GM10248 (cell line): ENCODE measurements around the gene SMPX.

ENCODE experiments used
- CTCF ChIA-PET: fragments of 300-600 bp; sonication (Branson Sonifier 250); formaldehyde crosslinking; extraction: SDS; loops from one replicate; lab custom pipeline; 2021; ENCODE audit warnings: antibody characterized with exemption; lab: Yijun Ruan, JAX
- POLR2A ChIA-PET: fragments of 350-650 bp; sonication (Branson Sonifier 250); formaldehyde crosslinking; extraction: SDS; loops from one replicate; lab custom pipeline; 2020; ENCODE audit warnings: antibody characterized with exemption; lab: Yijun Ruan, JAX
- DNase-seq: peaks from one replicate; pipeline ENCODE4 v3.0.0; 2012; ENCODE audit errors: extremely low spot score
- TF ChIP-seq, protein P1 (sequence below): IDR thresholded peaks from 2 replicates; pipeline ENCODE4 v1.5.1; 2012; ENCODE audit warnings: mild to moderate bottlenecking, low read depth; ENCODE audit errors: extremely low read depth, missing control alignments, control extremely low read depth

The SMPX gene

GRCh38 chrX:21711848-21712197 is 46.1 kb downstream of the SMPX start:
- no peak for DNase-seq
- TF ChIP-seq, protein P1, sequence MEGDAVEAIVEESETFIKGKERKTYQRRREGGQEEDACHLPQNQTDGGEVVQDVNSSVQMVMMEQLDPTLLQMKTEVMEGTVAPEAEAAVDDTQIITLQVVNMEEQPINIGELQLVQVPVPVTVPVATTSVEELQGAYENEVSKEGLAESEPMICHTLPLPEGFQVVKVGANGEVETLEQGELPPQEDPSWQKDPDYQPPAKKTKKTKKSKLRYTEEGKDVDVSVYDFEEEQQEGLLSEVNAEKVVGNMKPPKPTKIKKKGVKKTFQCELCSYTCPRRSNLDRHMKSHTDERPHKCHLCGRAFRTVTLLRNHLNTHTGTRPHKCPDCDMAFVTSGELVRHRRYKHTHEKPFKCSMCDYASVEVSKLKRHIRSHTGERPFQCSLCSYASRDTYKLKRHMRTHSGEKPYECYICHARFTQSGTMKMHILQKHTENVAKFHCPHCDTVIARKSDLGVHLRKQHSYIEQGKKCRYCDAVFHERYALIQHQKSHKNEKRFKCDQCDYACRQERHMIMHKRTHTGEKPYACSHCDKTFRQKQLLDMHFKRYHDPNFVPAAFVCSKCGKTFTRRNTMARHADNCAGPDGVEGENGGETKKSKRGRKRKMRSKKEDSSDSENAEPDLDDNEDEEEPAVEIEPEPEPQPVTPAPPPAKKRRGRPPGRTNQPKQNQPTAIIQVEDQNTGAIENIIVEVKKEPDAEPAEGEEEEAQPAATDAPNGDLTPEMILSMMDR: no peak
- ChIA-PET CTCF (no interaction called here), POLR2A (no interaction called here)

DNA sequence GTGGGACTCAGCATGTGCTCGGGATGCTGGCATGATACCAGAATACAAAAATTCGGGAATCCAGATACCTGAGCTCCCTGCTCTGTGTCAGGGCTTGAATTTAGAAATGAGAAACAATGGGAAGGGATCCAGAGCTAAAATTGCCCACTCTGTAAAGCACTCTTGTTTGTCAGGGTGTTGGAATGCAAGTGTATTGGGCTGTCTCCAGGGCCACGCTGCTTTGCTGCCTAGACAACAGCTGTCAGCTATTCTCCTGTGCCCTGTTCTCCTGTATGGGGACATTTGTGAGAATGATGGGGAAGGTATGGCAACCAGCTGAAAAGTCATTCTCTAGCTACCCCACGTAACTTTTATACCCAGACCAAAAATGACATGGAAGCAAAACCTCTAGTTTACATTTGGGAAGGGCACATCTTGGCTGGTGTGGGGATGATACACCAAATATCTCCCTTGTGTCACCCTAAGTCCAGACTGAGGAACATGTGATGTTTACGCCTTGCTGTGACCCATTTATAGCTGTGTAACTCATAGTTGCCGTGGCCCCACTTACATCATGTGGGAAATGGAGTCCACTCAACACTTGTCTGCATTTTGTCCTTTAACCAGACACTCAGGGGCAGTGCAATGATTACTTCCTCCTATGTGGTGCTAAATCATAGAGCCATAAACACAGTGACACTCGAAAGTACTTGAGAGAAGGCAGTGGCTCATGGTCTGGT is 46.6 kb downstream of the SMPX start:
- TF ChIP-seq, protein P1: no peak
- no peak for DNase-seq
- POLR2A ChIA-PET: no interaction called here
- CTCF ChIA-PET: no interaction called here

DNA sequence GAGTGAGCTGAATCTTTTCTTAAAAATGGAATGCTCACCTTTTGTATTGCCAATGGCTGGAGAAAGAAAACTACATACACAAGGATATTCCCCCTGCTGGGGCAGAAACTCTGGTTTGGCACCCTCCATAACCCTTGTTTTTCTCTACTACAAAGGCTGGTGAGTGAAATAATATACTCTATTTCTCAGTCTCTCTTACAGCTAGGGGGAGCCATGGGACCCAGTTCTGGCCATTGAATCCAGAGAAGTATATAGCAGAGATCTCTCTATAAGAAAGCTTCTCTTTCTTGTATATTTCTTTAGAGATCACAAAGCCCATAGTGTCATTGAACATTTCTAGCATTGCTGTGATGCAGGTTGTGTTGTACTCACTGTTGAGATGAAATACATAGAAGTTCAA is 49.8 kb downstream of the SMPX start:
- POLR2A ChIA-PET: no interaction called here
- TF ChIP-seq, protein P1: no peak
- no peak for DNase-seq
- CTCF ChIA-PET: interaction anchor here (0.9 to 2.0 kb wide), 3 partner anchors 9 to 1610 kb away, joined by 3 to 5 read pairs (median 4); no protein-coding TSS in a partner anchor

GRCh38 chrX:21705225-21705624 is 52.7 kb downstream of the SMPX start:
- TF ChIP-seq, protein P1: no peak
- CTCF ChIA-PET: no interaction called here
- POLR2A ChIA-PET: no interaction called here
- no peak for DNase-seq

DNA sequence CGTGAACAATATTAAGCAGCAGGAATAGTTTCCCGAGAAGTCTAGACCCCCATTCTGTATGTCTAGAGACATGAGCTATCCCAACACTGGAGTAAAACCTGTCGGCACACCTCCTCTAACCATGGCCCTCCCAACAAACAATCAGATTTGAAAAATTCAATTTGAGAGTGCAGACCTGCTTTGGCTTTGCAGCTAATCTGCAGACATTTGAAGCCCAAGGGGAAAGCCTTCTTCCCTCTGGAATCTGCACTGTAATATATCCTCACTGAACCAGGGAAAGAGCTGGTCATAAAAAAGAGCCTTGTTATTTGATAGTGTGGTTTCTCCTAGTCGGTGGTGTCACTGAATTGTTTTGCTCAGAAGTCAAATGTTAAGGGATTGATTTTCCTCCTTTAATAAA is 55.2 kb downstream of the SMPX start:
- no peak for DNase-seq
- ChIA-PET POLR2A (no interaction called here), CTCF (no interaction called here)
- TF ChIP-seq, protein P1: no peak

DNA sequence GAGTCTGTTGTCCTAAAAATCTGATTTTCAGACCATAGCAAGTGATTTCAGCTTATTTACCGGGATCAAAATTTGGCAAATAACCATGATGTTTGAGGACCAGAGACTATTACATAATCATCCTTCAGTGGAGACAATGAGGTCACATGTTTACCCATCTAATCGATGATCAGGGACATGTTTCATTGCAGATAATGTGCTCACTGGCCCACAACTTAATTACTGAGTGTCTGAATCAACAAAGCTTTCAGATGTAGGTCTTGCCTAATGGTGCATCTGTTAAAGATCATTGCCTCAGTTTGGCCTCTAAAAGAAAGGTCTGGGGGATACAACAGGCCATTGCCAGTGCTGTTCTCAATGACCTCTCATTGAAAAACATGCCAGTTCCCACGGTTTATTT is 56.9 kb downstream of the SMPX start:
- DNase-seq: no peak
- TF ChIP-seq, protein P1: no peak
- ChIA-PET CTCF (no interaction called here), POLR2A (no interaction called here)
